Brain microvascular endothelial cell (primary cell): Measurements from ENCODE around the gene CLEC2L.
A peak's percentile ranks its signal among the peaks of the same experiment; 100 is the strongest.

Experiments
- DNase-seq: peaks from one replicate; pipeline ENCODE4 v3.0.0-alpha.2; 2020
- H3K27ac ChIP-seq: fragments of 250-450 bp; sonication (Bioruptor Pico); 2 replicates; pipeline ENCODE4 v1.5.1; 2020; ENCODE audit warnings: mild to moderate bottlenecking, moderate library complexity
- H3K27me3 ChIP-seq: fragments of 250-450 bp; sonication (Bioruptor Pico); replicated peaks from 2 replicates; pipeline ENCODE4 v1.5.1; 2020; ENCODE audit warnings: mild to moderate bottlenecking
- H3K36me3 ChIP-seq: fragments of 250-450 bp; sonication (Bioruptor Pico); replicated peaks from 2 replicates; pipeline ENCODE4 v1.5.1; 2020; ENCODE audit warnings: mild to moderate bottlenecking
- H3K4me3 ChIP-seq: 2 replicates; pipeline ENCODE4 v1.5.1; 2011; ENCODE audit warnings: low read depth, mild to moderate bottlenecking, control low read depth, low read length, moderate library complexity
- in situ Hi-C: cut with HindIII; loops from 2 replicates; pipeline ENCODE4 v1.10.0; 2017; ENCODE audit warnings: low sequenced_read_pairs, low pct_ligation_motif_present
- TF ChIP-seq, protein P1 (sequence below): IDR thresholded peaks from 2 replicates; pipeline ENCODE4 v1.5.1; 2011; ENCODE audit warnings: low read depth, mild to moderate bottlenecking, moderate library complexity, low read length, control low read depth, inconsistent platforms; ENCODE audit errors: missing control alignments

The CLEC2L gene

DNA sequence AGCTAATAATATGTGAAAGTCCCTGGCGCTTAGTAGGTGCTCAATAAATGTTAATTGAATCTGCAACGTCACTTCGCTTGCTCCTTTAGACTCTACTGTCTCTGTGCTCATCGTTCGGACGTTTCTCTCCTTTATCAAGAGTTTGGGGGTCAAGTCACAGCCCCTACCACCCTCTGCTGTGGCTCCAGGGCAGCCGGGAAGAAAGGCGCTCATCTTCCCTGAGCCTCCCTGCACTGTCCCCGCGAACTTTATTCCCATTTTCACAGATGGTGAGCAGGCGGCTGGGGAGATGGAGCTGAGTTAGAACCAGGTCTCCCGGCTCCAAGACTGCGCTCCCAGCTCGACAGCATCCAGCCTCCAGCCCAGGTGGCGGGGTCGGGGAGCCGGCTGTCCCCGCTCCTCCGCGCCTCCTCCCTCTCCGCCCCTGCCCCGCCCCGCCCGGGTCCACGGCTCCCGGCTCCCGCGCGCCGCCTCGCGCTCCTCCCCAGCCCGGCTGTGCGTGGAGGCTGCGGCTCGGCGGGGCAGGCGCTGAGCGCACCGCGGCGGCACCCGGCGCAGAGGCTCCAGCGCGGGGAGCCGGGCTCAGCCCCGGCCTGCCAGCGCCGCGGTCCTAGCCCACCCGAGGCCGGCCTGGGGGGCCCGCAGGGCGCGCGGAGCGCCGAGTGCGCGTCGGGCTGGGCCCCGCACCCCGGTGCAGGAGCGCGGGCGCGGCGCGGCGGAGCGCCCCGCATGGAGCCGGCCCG is at the start of gene CLEC2L:
Gene CLEC2L (plus strand): TSS at position 487 of the 743 bp plus-strand sequence. CDS start 243 bp downstream, at position 730.
- Histone ChIP-seq H3K36me3 (no peaks in the 10 kb centered on the region), H3K27ac (no peak within 1 kb of the TSS), H3K4me3 (peak within 1 kb of the TSS; percentile 22), H3K27me3 (peaks cover 28% of the 10 kb centered on the region)
- no peak for DNase-seq
- TF ChIP-seq, protein P1, sequence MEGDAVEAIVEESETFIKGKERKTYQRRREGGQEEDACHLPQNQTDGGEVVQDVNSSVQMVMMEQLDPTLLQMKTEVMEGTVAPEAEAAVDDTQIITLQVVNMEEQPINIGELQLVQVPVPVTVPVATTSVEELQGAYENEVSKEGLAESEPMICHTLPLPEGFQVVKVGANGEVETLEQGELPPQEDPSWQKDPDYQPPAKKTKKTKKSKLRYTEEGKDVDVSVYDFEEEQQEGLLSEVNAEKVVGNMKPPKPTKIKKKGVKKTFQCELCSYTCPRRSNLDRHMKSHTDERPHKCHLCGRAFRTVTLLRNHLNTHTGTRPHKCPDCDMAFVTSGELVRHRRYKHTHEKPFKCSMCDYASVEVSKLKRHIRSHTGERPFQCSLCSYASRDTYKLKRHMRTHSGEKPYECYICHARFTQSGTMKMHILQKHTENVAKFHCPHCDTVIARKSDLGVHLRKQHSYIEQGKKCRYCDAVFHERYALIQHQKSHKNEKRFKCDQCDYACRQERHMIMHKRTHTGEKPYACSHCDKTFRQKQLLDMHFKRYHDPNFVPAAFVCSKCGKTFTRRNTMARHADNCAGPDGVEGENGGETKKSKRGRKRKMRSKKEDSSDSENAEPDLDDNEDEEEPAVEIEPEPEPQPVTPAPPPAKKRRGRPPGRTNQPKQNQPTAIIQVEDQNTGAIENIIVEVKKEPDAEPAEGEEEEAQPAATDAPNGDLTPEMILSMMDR, result no peak
- in situ Hi-C loops, result no loop called here

DNA sequence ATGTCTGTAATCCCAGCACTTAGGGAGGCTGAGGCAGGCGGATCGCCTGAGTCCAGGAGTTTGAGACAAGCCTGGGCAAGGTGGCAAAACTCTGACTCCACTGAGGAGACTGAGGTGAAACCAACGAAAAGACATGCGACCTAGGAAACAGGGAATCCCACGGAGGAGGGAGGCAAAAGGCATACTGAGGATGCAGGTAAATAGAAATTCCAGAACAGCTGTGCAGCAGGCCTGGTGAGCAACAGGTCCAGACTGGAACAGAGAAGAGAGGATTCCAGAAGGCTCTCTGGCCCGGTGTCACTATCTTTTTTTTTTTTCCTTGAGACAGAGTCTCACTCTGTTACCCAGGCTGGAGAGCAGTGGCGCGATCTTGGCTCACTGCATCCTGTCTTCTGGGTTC is 47.3 kb upstream of the CLEC2L start:
- no peak for DNase-seq
- no peak overlapping the region for H3K27ac ChIP-seq
- TF ChIP-seq, protein P1, result no peak
- in situ Hi-C loops, result no loop called here
- no peak overlapping the region for H3K4me3 ChIP-seq
- peaks cover under 1% of the 10 kb centered on the region for H3K27me3 ChIP-seq
- H3K36me3 ChIP-seq, result no peaks in the 10 kb centered on the region

DNA sequence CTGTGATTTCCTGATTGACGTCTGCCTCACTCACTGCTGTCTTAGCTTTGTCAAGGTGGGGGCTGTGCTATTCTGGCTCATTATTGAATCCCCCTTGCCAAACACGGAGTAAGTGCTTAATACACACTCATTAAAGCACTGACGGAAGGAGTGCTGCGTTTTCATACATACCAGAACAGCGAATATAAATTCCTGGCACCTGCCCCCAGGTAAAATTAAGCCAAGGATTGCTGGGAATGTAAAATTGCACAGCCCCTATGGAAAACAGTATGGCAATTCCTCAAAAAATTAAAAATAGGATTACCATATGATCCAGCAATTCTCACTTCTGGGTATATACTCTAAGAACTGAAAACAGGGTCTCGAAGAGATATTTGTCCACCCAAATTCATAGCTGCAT is 46.6 kb upstream of the CLEC2L start:
- TF ChIP-seq, protein P1, result no peak
- Histone ChIP-seq H3K4me3 (no peak overlapping the region), H3K27me3 (peaks cover 8% of the 10 kb centered on the region), H3K36me3 (no peaks in the 10 kb centered on the region), H3K27ac (no peak overlapping the region)
- in situ Hi-C loops, result no loop called here
- DNase-seq, result no peak

DNA sequence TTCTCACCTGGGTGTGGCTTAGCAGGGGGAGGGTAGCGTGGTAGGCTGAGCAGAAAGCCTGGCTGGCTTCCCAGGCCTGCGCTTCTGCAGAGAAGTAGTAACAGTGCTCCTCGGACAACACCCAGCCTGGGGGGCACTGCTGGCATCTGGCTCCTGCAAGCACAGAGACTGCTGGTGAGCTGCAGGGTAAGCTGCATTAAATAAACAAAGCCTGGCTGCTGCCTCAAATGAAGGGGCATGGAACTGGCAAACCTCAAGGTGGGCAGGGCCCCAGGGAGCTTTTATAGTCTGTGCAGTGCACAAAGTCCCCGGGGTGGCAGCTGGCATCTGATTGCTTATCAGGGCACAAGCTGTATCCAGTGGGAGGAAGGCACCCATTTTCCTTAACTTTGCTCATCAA is 43.9 kb upstream of the CLEC2L start:
- Histone ChIP-seq H3K27ac (no peak overlapping the region), H3K27me3 (peaks cover 29% of the 10 kb centered on the region), H3K4me3 (no peak overlapping the region), H3K36me3 (no peaks in the 10 kb centered on the region)
- TF ChIP-seq, protein P1, result no peak
- no peak for DNase-seq
- in situ Hi-C loops, result no loop called here

DNA sequence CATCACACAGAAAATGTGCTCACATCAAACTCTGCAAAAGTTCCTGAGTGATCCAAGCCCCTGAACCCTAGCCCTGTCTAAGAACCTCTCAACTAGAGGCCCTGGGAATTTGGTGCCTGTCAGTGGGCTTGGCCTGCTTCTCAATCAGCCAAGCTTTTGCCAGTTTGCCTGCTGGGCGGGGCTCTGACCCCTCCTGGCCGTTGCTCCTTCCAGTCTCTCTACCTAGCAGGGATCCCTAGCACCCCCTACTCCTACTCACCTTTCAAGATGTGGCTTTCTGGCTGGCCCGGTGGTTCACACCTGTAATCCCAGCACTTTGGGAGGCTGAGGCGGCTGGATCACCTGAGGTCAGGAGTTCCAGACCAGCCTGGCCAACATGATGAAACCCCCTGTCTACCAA is 42.1 kb upstream of the CLEC2L start:
- Histone ChIP-seq H3K4me3 (no peak overlapping the region), H3K27ac (no peak overlapping the region), H3K36me3 (no peaks in the 10 kb centered on the region), H3K27me3 (peaks cover 29% of the 10 kb centered on the region)
- TF ChIP-seq, protein P1, result no peak
- no peak for DNase-seq
- in situ Hi-C loops, result no loop called here

DNA sequence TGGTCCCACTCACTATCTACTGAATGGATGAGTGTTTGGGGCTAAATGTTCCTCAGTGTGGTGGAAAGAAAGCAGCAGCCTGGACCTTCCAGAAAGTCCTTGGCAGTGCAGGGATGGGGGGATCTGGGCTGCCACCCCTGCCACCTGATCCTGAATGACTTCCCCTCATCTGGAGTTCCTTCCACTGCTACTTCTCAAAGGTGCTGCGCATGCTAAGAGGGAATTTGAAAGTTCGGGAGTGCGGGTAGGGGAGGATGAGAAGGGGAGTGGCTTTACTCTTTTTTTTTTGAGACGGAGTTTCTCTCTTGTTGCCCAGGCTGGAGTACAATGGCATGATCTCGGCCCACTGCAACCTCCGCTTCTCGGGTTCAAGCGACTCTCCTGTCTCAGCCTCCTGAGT is 41.4 kb upstream of the CLEC2L start:
- in situ Hi-C loops, result no loop called here

More for the DNA sequence above, 41.4 kb upstream of the CLEC2L start:
- Histone ChIP-seq H3K36me3 (no peaks in the 10 kb centered on the region), H3K27ac (no peak overlapping the region), H3K27me3 (peaks cover 29% of the 10 kb centered on the region), H3K4me3 (no peak overlapping the region)
- DNase-seq, result no peak
- TF ChIP-seq, protein P1, result no peak
